GM12891 (cell line): ENCODE results near the gene NHLH1.

ENCODE experiments used
- POLR2A ChIP-seq: IDR thresholded peaks from 2 replicates; pipeline ENCODE4 v1.6.1; 2011; ENCODE audit warnings: low read depth, low read length, control low read depth
- POLR2AphosphoS5 ChIP-seq: IDR thresholded peaks from 2 replicates; pipeline ENCODE4 v1.6.1; 2011; ENCODE audit warnings: low read depth, low read length, control low read depth
- TAF1 ChIP-seq: IDR thresholded peaks from 2 replicates; pipeline ENCODE4 v1.6.1; 2011; ENCODE audit warnings: low read depth, low read length, control low read depth

DNA sequence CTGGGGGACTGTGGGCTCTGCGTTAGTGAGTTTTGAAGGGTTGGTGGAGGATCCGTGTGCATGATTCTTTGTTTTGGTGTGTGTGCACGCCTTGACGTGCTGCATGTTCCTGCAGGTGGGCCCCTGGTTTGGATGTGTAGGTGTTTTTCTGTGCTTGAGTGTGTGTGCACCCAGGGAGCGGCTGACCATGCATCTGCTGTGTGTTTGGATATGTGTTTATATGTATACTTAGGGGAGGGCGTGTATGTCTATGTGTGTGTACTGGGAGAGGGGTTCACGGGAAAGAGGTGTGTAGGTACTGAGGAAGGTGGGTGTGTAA, 34.6 kb downstream of the NHLH1 start:
- no peak for TF ChIP-seq POLR2AphosphoS5
- TF ChIP-seq POLR2A: no peak
- no peak for TF ChIP-seq TAF1
